Inflammatory macrophage (primary cell): ENCODE measurements around the gene GALNT12.
A peak's percentile ranks its signal among the peaks of the same experiment; 100 is the strongest.

Experiments
- DNase-seq, 2 donors: peaks; one replicate each; pipeline ENCODE4 v3.0.0-alpha.2; 2020 to 2022

GALNT12 gene

GRCh38 chr9:98801969-98802371, 5.5 kb upstream of the GALNT12 start:
- DNase-seq, result no peak

GRCh38 chr9:98804083-98804482, 3.4 kb upstream of the GALNT12 start:
- DNase-seq, result no peak

- peak; percentile 65 to 80 for DNase-seq
These were observed 1.8 kb upstream of the GALNT12 start for GRCh38 chr9:98805506-98806272.

GRCh38 chr9:98806394-98807035, 955 bp upstream of the GALNT12 start:
- peak; percentile 51 to 52 for DNase-seq

DNA sequence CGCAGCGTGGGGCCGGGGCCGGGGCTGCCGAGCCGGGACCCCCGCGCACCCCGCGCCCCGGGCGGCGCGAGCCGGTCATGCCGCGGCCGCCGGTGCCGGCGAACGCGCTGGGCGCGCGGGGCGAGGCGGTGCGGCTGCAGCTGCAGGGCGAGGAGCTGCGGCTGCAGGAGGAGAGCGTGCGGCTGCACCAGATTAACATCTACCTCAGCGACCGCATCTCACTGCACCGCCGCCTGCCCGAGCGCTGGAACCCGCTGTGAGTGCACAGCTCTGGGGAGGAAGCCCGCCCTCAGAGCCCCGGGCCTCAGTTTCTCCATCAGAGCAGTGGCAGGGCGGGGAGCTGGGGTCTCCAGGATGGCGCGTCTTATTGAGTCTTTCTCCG, 335 bp downstream of the GALNT12 start:
- DNase-seq, result peak in 1 of 2 donors; percentile 4

GRCh38 chr9:98808411-98808815, 943 bp downstream of the GALNT12 start:
- peak; percentile 74 to 89 for DNase-seq

GRCh38 chr9:98808875-98809274, 1.4 kb downstream of the GALNT12 start:
- no peak for DNase-seq

DNA sequence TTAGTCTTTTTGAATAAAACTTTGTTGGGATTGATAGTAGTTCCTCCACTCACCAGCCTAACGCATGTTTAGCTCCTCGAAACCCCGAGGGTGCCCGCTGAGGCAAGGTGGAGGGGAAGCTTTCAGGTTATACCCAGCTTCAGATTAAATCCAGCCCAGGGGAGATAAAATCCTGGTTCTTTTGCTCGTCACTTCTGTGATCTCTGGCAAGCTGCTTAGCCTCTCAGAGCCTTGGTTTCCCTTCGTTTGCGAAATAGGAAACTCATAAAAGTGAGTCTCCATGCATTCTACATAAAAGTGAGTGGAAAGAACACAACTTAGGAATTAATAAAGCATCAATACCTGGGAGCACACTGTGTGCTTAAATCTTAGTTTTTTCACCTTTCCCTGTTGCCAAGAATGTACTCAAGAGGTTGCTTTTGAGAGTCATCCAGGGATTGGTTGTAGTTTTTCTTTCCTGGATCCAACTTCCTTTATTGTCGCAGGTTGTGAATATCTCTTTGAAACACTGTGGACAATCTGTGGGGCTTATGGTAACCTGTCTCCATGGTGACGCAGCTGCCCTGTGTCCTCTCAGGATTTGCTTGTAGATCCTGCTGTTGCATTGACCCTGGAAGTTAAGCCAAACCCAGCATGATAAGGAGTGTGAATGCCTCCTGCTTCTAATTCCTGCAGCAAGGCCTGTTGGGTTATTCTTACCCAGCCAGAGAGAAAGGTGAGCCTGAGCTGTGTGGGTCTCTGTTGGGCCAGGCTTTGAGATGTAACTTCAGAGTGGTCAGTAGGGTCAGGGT, 2.0 kb downstream of the GALNT12 start:
- peak in 1 of 2 donors; percentile 3 for DNase-seq

GRCh38 chr9:98810102-98810842, 2.8 kb downstream of the GALNT12 start:
- DNase-seq, result peak in 1 of 2 donors; percentile 7

DNA sequence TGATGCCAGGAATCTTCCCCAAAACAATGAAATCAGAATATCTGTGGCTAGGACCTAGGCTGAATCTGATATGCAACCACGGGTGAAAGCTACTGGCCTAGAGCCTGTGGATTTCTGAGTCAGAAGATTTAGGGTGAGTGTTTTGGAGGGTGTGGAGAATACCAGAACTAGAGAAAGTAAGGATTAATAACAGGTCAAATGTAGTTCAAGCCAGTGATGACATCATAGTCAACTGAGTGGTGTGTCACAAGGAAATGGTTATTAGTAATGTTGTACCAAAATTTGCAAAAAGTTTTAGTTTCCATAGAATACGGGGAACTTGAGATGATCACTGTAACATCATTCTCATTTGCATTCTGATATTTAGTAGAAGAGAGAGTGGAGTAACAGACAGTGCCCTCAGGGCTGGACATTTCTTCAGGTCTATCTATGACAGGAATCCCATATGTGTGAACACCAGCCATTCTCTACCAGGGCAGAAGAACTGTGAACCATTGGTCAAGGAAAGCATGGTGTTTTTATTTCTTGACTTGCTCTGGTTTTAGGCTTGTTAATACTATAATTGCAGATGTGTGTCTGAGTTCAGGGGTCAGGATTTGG, 3.7 kb downstream of the GALNT12 start:
- DNase-seq, result peak; percentile 88

DNA sequence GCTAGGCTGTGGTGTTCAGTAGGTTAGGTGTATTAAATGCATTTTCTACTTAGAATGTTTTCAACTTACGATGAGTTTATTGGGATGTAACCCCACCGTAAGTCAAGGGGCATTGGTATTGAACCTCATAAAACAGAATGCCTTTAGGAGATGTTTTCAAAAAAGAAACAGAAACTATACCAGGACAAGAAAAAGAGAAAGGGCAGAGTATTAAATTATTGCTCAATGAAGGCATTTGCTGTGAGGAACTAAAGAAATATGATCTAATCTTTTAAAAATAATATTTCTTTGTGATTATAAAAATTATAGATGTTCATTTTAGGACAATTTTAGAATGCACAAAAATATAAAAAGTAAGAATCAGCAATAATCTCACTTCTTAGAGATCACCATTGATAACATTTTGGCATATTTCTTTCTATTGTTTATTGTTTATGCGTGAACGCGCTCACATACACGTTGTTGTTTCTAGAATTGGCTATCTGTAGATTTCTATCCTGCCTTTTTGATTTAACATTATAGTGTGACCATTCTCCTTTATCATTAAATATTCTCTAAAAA, 8.0 kb downstream of the GALNT12 start:
- DNase-seq, result no peak

GRCh38 chr9:98818764-98819163, 11.3 kb downstream of the GALNT12 start:
- no peak for DNase-seq

GRCh38 chr9:98819231-98819630, 11.8 kb downstream of the GALNT12 start:
- no peak for DNase-seq

- no peak for DNase-seq
These were observed 14.4 kb downstream of the GALNT12 start for GRCh38 chr9:98821831-98822230.

DNA sequence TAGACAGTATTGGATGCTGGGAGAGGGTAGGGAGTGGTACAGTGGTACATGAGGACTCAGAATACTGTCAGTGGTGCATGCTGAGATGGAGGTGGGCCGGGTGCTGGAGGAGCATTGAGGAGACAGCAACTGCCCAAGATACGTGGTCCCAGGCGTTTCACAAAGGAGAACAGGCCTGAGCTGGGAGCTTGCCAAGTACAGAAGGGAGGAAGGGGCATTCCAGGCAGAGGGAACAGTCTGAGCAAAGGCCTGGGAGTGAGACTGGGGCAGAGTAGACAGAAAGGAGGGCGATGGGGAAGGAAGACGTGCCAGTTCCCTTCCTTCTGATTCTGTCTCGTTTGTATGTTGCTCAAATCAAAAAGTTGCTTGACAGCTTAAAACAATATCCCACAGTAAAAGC, 15.2 kb downstream of the GALNT12 start:
- DNase-seq, result no peak

DNA sequence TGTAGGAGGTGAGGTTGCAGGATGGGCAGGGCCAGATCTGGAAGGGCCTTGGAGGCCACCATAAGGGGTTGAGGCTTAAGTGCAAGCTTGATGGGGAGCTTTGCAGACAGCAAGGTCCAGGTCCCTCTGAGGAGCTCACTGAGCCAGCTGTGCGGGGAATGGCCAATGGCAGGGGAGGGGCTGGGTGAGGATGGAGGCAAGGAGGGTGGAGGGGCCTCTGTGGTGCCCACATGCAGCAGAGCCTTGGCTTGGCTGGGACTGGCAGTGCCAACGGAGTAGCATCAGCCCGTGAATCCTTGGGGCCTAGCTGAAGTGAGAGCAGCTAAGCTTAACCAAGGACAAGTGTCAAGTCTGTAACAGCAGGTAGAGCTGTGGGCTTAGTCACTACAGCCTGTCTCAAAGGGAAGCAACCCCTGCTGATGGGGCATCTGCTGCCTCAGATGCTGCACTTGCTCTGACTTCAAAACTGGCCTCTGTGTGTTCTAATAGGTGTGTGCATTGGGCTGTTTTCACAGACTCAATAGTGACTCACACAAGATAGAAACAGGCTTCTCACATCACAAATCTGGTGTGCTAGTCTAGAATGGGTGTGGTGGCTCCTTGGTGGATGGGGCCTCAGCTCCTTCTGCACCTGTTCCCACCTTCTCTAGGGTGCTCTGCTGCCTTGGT, 16.3 kb downstream of the GALNT12 start:
- DNase-seq, result no peak

GRCh38 chr9:98825414-98825813, 17.9 kb downstream of the GALNT12 start:
- no peak for DNase-seq

- DNase-seq, result no peak
These were observed 19.2 kb downstream of the GALNT12 start for GRCh38 chr9:98826716-98827115.

GRCh38 chr9:98829766-98830165, 22.3 kb downstream of the GALNT12 start:
- peak; percentile 41 to 63 for DNase-seq

DNA sequence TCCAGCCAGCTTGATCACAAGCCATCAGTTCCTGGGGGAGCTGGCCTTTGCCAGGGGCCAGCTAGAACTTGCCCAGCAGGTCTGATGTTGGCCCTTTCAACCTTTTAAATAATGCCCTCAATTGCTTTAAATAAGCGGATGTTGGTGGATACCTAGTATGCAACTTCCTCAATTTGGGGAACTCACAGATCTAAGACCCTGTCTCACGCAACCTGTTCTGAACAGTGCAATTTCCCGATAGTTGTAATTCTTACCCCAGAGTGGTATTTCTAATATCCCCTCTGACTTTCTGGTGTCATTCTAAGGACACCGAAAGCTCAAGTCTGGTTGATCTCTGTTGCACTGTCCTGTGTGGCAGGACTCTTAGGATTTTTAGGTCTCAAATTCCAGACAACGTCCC, 23.1 kb downstream of the GALNT12 start:
- peak in 1 of 2 donors; percentile 31 for DNase-seq

GRCh38 chr9:98831696-98832095, 24.2 kb downstream of the GALNT12 start:
- DNase-seq, result no peak

- DNase-seq, result no peak
These were observed 25.3 kb downstream of the GALNT12 start for GRCh38 chr9:98832768-98833089.
